B cell (primary cell): ENCODE measurements around the gene CERK. TPM values are rescaled to one million over a fixed set of nuclear protein-coding genes. Genes with fewer than 3 reads are reported as not detected.
"Not testable (repeated sequence)": the region's sequence is repeated elsewhere in the genome, so short reads cannot be mapped to it uniquely, and the experiment has no call there.

Experiments used
- ATAC-seq: fragments of 200-7000 bp; cut with Tn5 transposase; one replicate; pipeline ENCODE4 v1.10.0; 2021; ENCODE audit warnings: low read depth, mild to moderate bottlenecking, moderate number of reproducible peaks, moderate library complexity
- CTCF ChIA-PET: fragments of 350-600 bp; sonication (Branson Sonifier 250); formaldehyde crosslinking; loops from one replicate; lab custom pipeline; 2021; ENCODE audit warnings: antibody characterized with exemption, inconsistent platforms; lab: Charles Lee
- POLR2A ChIA-PET: fragments of 350-600 bp; sonication (Branson Sonifier 250); formaldehyde crosslinking; loops from one replicate; lab custom pipeline; 2021; ENCODE audit warnings: antibody characterized with exemption; lab: Charles Lee
- DNase-seq: peaks from one replicate; pipeline ENCODE4 v3.0.0; 2013
- H2AFZ ChIP-seq: 2 replicates; pipeline ENCODE4 v1.6.1; 2012; ENCODE audit warnings: mild to moderate bottlenecking, low read depth, low read length; ENCODE audit not compliant: insufficient read depth, poor library complexity, severe bottlenecking
- H3K27ac ChIP-seq, 2 donors: 1 replicate in 1 of 2; 2 replicates in 1 of 2; pipeline ENCODE4 v1.5.1; 2012 to 2013; ENCODE audit warnings: low read length in 2 of 2, mild to moderate bottlenecking in 2 of 2, moderate library complexity in 1 of 2
- H3K27me3 ChIP-seq, 4 experiments: fragments of 200-600 bp in 1 of 4; sonication (generic) in 1 of 4; replicated peaks in 1 of 4; 1 replicate in 2 of 4; 2 replicates in 2 of 4; pipeline versions ENCODE4 v1.6.1 to v1.7.0; 2013 to 2016; ENCODE audit warnings: low read length in 3 of 4, mild to moderate bottlenecking in 2 of 4, mixed read lengths in 1 of 4, moderate library complexity in 1 of 4; ENCODE audit not compliant: insufficient read depth in 4 of 4, control insufficient read depth in 3 of 4; ENCODE audit errors: control extremely low read depth in 1 of 4
- H3K36me3 ChIP-seq, 2 experiments: replicated peaks in 1 of 2; 1 replicate in 1 of 2; 2 replicates in 1 of 2; pipeline versions ENCODE4 v1.6.1 to v1.7.1; 2013; ENCODE audit warnings: low read length in 1 of 2; ENCODE audit not compliant: insufficient read depth in 2 of 2, control insufficient read depth in 1 of 2; ENCODE audit errors: control extremely low read depth in 1 of 2, extremely low read depth in 1 of 2
- H3K4me1 ChIP-seq, 2 donors: fragments of 200-600 bp in 1 of 2; sonication (generic) in 1 of 2; 1 replicate in 1 of 2; 2 replicates in 1 of 2; pipeline versions ENCODE4 v1.5.1 to v1.6.1; 2013 to 2017; ENCODE audit warnings: low read length in 2 of 2; ENCODE audit not compliant: control insufficient read depth in 2 of 2, insufficient read depth in 2 of 2
- H3K4me2 ChIP-seq: replicated peaks from 2 replicates; pipeline ENCODE3; 2012; ENCODE audit warnings: mild to moderate bottlenecking, low read depth, low read length; ENCODE audit not compliant: poor library complexity, severe bottlenecking
- H3K4me3 ChIP-seq, 5 experiments: fragments of 200-600 bp in 1 of 5; sonication (generic) in 1 of 5; 1 replicate in 3 of 5; 2 replicates in 2 of 5; pipeline versions ENCODE4 v1.5.1 to v1.7.0; 2011 to 2016; ENCODE audit warnings: low read length in 4 of 5, mild to moderate bottlenecking in 4 of 5, low read depth in 2 of 5, control low read depth in 1 of 5, moderate library complexity in 1 of 5; ENCODE audit not compliant: insufficient read depth in 1 of 5; ENCODE audit errors: control extremely low read depth in 1 of 5, extremely low read depth in 1 of 5
- H3K79me2 ChIP-seq: fragments of 200-600 bp; sonication (generic); one replicate; pipeline ENCODE4 v1.6.0; 2016; ENCODE audit warnings: low read length; ENCODE audit not compliant: control insufficient read depth, insufficient read depth
- H3K9ac ChIP-seq: fragments of 200-600 bp; sonication (generic); 2 replicates; pipeline ENCODE4 v1.6.1; 2017; ENCODE audit warnings: mild to moderate bottlenecking, low read length, moderate library complexity
- H3K9me3 ChIP-seq, 3 donors: one replicate each; pipeline versions ENCODE4 v1.6.1 to v1.7.1; 2013; ENCODE audit warnings: low read length in 2 of 3; ENCODE audit not compliant: control insufficient read depth in 2 of 3, insufficient read depth in 1 of 3; ENCODE audit errors: control extremely low read depth in 1 of 3
- H4K20me1 ChIP-seq: 2 replicates; pipeline ENCODE4 v1.6.0; 2012; ENCODE audit warnings: mild to moderate bottlenecking, low read length; ENCODE audit not compliant: insufficient read depth, control insufficient read depth, poor library complexity, severe bottlenecking
- H3K27ac Mint-ChIP-seq: one replicate; pipeline ENCODE4 v1.8.0; 2021; ENCODE audit warnings: mixed read lengths
- H3K27me3 Mint-ChIP-seq: one replicate; pipeline ENCODE4 v1.8.0; 2021; ENCODE audit warnings: mixed read lengths
- H3K4me1 Mint-ChIP-seq: one replicate; pipeline ENCODE4 v1.8.0; 2021; ENCODE audit warnings: mixed read lengths
- H3K4me3 Mint-ChIP-seq: one replicate; pipeline ENCODE4 v1.8.0; 2021; ENCODE audit warnings: mixed read lengths
- H3K9me3 Mint-ChIP-seq: one replicate; pipeline ENCODE4 v1.8.0; 2022; ENCODE audit warnings: mixed read lengths; ENCODE audit not compliant: insufficient read depth
- CTCF ChIP-seq: fragments of 200-600 bp; IDR thresholded peaks from one replicate; pipeline ENCODE4 v1.8.0; 2022; ENCODE audit warnings: antibody characterized with exemption, mild to moderate bottlenecking
- EZH2 ChIP-seq: IDR thresholded peaks from 2 replicates; pipeline ENCODE4 v1.6.1; 2012; ENCODE audit warnings: borderline replicate concordance, low read depth, mild to moderate bottlenecking, moderate library complexity, low read length; ENCODE audit not compliant: insufficient read depth, poor library complexity, severe bottlenecking
- WGBS: methylation state at CpG from one replicate; pipeline ENCODE4 v1.1.5; 2013; ENCODE audit warnings: missing lambda C conversion rate; ENCODE audit not compliant: insufficient coverage; 5-methylcytosine and 5-hydroxymethylcytosine counted together
- intact Hi-C: fragments of 100-400 bp; cut with micrococcal nuclease; formaldehyde crosslinking; loops from one replicate; pipeline ENCODE4 v1.10.0; 2022
- polyA plus RNA-seq: library from polyadenylated mRNA; depleted of rRNA; stranded (reverse); fragments of >200 nt; gene quantifications from 2 replicates; pipeline ENCODE4 v1.2.3, GENCODE V29; 2012
- total RNA-seq, 2 donors: library from RNA; stranded (reverse); fragments of 120-200 nt in 1 of 2; gene quantifications; 1 replicate in 1 of 2; 2 replicates in 1 of 2; pipeline versions ENCODE4 v1.2.3 to v1.2.4, GENCODE V29; 2013 to 2022

The CERK gene
- total and polyA plus RNA-seq, 2 donors (not counting 1 experiment from before 2014, with no cell fraction given) = 23.2 to 48.3 TPM

DNA sequence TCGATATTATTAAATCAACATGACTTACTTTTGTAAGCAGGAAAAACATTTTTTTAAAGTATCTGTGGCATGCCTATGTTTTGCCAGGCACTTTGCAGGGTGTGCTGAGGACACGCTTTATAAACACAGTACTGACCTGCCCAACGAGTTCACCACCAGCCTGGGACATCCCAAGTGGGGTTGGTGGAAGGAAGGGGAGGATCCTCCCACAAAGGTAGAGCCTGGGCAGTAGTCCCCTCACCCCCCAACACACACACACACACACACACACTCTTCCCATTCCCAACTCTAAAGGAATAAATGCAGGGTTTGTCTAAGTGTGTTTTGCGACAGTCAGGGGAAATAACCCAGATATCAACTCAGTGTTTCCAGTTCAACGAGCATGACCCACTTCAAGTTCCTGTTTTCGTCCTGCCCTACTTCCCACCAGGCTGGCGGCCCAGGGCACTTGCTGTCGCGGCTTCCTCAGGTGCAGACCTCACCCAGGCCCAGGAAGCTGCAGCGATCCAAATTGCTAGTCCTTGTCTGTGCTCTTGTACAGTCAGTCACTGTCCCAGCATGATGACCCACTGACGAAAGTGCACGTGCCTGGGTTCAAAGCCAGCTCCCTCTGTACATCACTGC, 3.1 kb downstream of the CERK start:
- ChIA-PET POLR2A (interaction anchor here (0.6 to 1.6 kb wide), 5 partner anchors 11 to 634 kb away, joined by 3 to 4 read pairs (median 3); no protein-coding TSS in a partner anchor), CTCF (interaction anchor here (0.8 to 3.4 kb wide), 6 partner anchors 24 to 278 kb away, joined by 3 to 12 read pairs (median 6); partner anchors contain the start of gene TBC1D22A)
- peak overlapping the region; percentile 91 for H3K4me3 Mint-ChIP-seq
- Histone ChIP-seq H3K79me2 (peaks cover 60% of the 10 kb centered on the region), H3K36me3 (peaks cover 0 to 12% of the 10 kb centered on the region in 2 experiments), H3K4me1 (peaks cover 49 to 51% of the 10 kb centered on the region in 2 donors), H3K27me3 (peaks cover 0 to 3% (median 0%) of the 10 kb centered on the region in 4 experiments), H3K4me2 (peak overlapping the region; percentile 95), H3K27ac (peak overlapping the region; percentile 62 to 73), H2AFZ (no peak overlapping the region), H4K20me1 (peaks cover 84% of the 10 kb centered on the region), H3K9me3 (no peaks in the 10 kb centered on the region), H3K4me3 (peak overlapping the region; percentile 23 to 56 (median 45)), H3K9ac (peak overlapping the region; percentile 56)
- H3K4me1 Mint-ChIP-seq = peaks cover 53% of the 10 kb centered on the region
- ATAC-seq (peak; percentile 61), DNase-seq (peak; percentile 90)
- no peaks in the 10 kb centered on the region for H3K27me3 Mint-ChIP-seq
- no peaks in the 10 kb centered on the region for H3K9me3 Mint-ChIP-seq
- H3K27ac Mint-ChIP-seq = peak overlapping the region; percentile 92
- TF ChIP-seq CTCF (no peak), EZH2 (no peak)
- WGBS = under 1% methylated on average over 9 of the region's 12 CpGs
- intact Hi-C loops = loop anchor here (1.0 to 5.0 kb wide), 7 partner anchors 27 to 172 kb away; partner anchors contain the start of gene TBC1D22A

DNA sequence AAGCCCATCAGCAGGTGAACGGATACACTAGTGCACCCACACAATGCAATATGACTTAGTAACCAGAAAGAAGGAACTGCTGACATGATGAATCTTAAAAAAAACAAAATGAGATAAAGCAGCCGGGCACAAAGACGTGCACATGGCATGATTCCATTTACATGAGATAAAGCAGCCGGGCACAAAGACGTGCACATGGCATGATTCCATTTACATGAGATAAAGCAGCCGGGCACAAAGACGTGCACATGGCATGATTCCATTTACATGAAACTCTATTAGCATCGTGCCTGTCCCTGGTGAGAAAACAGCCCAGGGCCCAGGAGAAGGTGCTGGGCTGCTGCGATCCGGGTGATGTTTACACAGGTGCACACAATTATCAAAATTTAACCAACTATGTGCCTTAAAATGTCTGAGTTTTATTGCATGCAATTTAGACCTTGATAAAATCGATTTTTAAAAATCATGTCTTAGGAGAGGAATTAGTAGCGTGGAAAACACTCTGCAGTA, 3.8 kb downstream of the CERK start:
- peak overlapping the region; percentile 95 for H3K4me2 ChIP-seq
- POLR2A ChIA-PET = interaction anchor here (1.6 kb wide), 1 partner anchor 170 kb away, joined by 3 read pairs; no protein-coding TSS in a partner anchor

More for the DNA sequence above, 3.8 kb downstream of the CERK start:
- H3K27ac Mint-ChIP-seq = peak overlapping the region; percentile 7
- Histone ChIP-seq H3K4me1 (peaks cover 46 to 48% of the 10 kb centered on the region in 2 donors), H3K4me3 (peak overlapping the region in 1 of 5 experiments; percentile 56), H3K79me2 (peaks cover 67% of the 10 kb centered on the region), H3K9ac (peak overlapping the region; percentile 56), H3K36me3 (peaks cover 0 to 12% of the 10 kb centered on the region in 2 experiments), H4K20me1 (peaks cover 87% of the 10 kb centered on the region)
- H3K4me1 Mint-ChIP-seq = peaks cover 55% of the 10 kb centered on the region
- ATAC-seq, H3K9me3 ChIP-seq, H3K27ac ChIP-seq, H3K27me3 Mint-ChIP-seq, DNase-seq, H2AFZ ChIP-seq, H3K27me3 ChIP-seq, H3K9me3 Mint-ChIP-seq: not testable (repeated sequence)
- intact Hi-C loops = loop anchor here (2.0 kb wide), 2 partner anchors 59 to 147 kb away; no protein-coding TSS in a partner anchor
- WGBS = 47% methylated on average over 7 of the region's 12 CpGs
- CTCF ChIA-PET = interaction anchor here (0.7 to 3.4 kb wide), 3 partner anchors 25 to 171 kb away, joined by 4 to 12 read pairs (median 6); no protein-coding TSS in a partner anchor
- peak overlapping the region; percentile 91 for H3K4me3 Mint-ChIP-seq
